Dedifferentiated amniotic fluid mesenchymal stem cell (primary cell): ENCODE results near the gene ARFIP1.
"Not testable (repeated sequence)": the region's sequence is repeated elsewhere in the genome, so short reads cannot be mapped to it uniquely, and the experiment has no call there.

Experiments
- DNase-seq: peaks from one replicate; pipeline ENCODE4 v3.0.0-alpha.2; 2016; ENCODE audit errors: extremely low spot score

The ARFIP1 gene

GRCh38 chr4:152896811-152897210 lies 117.1 kb downstream of the ARFIP1 start:
- DNase-seq = no peak

- not testable (repeated sequence) for DNase-seq
Observed at GRCh38 chr4:152898133-152898532, 118.4 kb downstream of the ARFIP1 start.

DNA sequence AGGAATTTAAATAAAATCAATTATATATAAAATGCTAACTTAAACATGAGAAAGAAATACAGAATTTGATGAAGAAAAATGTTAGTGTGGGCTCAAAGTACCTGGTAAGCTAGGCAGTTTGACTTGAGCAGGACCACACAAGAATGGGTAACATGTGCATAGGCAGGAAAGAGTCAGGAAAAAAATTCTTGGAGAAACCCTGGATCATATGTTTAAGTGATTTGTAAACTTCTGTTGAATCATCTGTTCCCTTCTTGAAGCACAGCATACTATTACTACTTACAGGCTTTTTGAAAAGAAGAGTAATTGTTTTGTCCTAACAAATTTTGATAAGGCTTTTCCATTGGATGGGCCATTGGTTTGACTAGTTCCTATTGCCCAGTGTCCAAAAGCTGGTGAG lies 118.9 kb downstream of the ARFIP1 start:
- DNase-seq = no peak

GRCh38 chr4:152900395-152900794 lies 120.6 kb downstream of the ARFIP1 start:
- DNase-seq = no peak

GRCh38 chr4:152901205-152901604 lies 121.5 kb downstream of the ARFIP1 start:
- no peak for DNase-seq

DNA sequence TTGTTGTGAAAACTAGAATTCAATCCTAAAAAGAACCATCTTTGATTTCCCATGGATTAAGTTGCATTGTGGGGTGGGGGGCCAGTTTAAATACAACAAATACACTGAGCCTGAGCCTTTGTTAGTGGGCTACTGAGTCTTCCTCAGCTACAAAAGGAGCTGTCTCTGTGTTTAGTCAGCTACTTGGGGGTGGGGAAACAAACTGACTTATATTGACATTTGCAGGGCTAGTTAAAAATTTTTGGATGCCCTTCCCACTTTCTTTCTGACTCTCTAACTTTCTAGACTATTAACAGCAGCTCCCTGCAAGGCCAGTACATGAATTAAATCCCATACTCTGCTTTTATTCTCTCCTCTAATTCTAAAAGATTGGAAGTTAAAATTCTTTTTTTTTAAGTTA lies 123.9 kb downstream of the ARFIP1 start:
- no peak for DNase-seq

DNA sequence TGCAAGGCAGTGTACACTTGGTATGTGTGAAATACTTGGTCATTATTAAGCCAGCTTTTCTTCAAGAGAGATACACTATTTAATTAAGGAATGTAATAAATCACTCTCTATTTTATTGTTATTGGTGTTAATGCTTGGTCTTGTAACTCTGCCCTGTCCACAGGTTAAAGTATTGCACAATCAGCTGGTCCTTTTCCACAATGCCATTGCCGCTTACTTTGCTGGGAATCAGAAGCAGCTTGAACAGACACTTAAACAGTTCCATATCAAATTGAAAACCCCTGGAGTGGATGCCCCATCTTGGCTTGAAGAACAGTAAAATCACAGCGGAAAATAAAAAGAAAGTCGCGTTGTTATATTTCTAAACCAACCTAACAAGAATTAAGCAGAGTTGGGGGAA lies 130.1 kb downstream of the ARFIP1 start:
- DNase-seq = no peak

GRCh38 chr4:152910521-152910920 lies 130.8 kb downstream of the ARFIP1 start:
- DNase-seq = no peak

GRCh38 chr4:152917543-152918395 lies 138.0 kb downstream of the ARFIP1 start:
- DNase-seq = no peak

GRCh38 chr4:152919826-152920225 lies 140.1 kb downstream of the ARFIP1 start:
- DNase-seq = no peak

DNA sequence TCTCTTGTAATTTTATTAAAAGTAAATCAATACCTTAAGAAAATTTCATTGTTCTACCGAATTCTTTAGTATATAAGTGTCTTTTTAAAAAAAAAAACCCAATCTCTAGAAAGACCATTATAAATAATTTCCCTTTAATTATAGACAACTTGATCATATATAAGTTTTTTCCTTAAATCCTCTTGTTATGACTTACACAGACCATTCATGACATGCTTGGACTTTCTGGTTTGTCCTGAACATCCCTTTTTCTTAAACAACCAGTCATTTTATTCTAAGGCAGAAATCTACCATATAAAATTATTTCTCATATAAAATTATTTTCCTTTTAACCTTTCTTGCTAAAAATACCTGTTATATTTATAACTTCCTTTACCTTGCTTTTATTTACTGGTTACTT lies 141.0 kb downstream of the ARFIP1 start:
- no peak for DNase-seq

GRCh38 chr4:152921284-152921683 lies 141.5 kb downstream of the ARFIP1 start:
- DNase-seq = no peak

DNA sequence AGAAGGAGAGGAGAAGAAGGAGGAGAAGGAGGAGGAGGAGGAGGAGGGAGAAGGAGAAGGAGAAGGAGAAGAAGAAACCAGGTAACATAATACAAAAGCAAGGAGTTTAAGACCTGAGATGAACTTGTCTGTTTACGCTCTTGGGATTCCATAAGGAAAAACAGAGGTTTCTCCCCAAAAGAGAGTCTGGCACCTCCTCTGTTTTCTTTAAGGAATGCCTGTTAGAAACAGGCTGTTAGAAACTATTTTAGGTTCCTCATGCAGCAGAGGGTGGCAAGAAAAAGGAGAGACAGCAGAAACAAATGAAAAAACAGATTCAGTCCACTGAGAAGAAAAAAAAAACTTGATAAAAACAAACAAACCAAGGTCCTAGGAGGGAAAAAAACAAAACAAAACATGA lies 146.1 kb downstream of the ARFIP1 start:
- DNase-seq = no peak

GRCh38 chr4:152926959-152927358 lies 147.2 kb downstream of the ARFIP1 start:
- DNase-seq = no peak

DNA sequence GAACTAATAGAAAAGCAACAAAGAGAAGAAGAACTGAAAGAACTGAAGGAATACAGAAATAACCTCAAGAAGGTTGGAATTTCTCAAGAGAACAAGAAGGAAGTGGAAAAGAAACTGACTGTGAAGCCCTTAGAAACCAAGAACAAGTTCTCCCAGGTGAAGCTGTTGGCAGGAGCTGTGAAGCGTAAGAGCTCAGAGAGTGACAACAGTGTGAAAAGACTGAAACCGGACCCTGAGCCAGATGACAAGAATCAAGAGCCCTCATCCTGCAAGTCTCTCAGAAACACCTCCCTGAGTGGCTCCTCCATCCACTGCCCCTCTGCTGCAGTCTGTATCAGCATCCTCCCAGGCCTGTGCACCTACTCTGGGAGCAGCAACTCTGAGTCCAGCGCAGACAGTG lies 148.0 kb downstream of the ARFIP1 start:
- no peak for DNase-seq

DNA sequence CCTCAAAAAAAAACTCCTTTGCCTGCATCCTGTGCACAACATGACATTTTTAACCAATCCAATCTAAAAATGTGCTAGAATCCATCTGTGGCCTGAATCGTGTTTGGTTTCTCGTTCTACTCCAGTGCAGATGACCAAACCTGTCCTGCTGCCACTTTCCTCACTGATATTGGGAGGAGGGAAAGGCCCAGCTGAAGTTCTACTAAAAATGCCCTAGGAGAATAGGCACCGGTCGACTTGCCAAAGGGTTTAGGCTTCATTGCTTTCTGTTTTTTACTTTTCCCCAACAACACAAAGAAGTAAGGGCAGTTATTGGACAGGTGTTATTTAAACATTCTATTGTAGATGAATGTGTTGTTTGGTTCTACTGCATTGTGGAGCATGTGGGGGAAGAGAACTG lies 148.5 kb downstream of the ARFIP1 start:
- no peak for DNase-seq

DNA sequence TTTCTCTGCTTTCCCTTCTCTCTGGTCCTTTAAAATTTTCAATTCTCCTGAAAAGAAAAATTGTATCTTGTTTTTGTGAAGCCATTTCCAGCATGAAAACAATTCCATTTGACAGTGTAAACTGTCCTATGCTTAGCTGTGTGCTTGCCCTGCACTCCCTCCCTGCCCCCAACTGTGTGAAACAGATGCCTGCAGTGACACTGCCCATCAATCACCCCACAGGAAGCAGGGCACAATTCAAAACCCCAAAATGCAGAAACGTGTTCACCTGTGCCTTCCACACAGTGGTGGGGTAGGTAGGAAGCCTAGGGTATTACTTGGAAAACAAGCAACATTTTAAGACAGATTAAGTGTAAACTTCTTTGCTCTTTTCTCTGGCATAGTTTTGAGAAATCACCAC lies 150.1 kb downstream of the ARFIP1 start:
- no peak for DNase-seq

- DNase-seq = no peak
Observed at GRCh38 chr4:152935143-152935542, 155.4 kb downstream of the ARFIP1 start.

- DNase-seq = no peak
Observed at GRCh38 chr4:152935631-152936445, 156.1 kb downstream of the ARFIP1 start, which contains the start of gene FHDC1. Gene FHDC1, plus strand, starts transcription at chr4:152936323. Its CDS starts 6,735 bp downstream, at chr4:152943058.

DNA sequence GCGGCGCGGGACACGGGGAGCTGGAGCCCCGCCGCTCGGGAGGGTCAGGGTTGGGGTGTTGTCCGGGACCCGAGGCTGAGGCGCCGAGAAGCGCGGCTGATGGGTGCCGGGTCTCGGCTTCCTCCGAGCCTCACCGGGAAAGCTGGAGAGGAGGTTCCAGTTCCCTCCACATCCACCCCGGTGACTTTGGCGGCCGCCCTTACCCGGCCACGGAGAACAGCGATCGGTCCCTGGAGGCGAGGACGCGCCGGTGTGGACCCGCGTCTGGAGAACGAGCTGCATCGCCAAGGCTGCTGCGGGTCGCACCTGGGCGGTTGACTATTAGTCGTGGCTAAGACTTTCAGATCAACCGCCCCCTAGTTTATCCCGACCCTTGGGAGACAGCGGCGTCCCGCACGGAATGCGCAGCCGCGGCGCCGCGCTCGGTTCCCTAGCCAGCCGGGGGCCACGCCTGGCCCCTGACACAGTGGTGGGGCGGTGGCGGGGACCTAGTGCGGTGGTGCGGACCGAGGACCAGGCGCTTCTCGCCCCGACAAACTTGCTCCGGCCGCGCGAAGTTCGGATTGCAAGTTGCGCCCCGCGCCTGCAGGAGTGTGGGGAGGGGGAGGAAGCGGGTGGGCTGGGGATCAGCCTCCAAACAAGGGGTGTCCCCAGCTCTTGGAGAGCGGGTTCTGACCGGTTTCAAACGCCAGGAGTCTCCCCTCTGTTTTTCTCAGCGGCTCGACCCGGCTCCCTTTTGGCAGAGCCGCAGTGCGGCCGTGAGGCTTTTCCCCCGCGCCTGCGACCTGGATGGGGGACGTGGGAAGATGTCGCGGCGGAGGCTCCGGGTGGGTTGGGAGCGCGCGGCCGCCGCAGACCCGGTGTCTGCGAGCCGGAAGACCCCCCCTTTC lies 156.9 kb downstream of the ARFIP1 start:
- no peak for DNase-seq

DNA sequence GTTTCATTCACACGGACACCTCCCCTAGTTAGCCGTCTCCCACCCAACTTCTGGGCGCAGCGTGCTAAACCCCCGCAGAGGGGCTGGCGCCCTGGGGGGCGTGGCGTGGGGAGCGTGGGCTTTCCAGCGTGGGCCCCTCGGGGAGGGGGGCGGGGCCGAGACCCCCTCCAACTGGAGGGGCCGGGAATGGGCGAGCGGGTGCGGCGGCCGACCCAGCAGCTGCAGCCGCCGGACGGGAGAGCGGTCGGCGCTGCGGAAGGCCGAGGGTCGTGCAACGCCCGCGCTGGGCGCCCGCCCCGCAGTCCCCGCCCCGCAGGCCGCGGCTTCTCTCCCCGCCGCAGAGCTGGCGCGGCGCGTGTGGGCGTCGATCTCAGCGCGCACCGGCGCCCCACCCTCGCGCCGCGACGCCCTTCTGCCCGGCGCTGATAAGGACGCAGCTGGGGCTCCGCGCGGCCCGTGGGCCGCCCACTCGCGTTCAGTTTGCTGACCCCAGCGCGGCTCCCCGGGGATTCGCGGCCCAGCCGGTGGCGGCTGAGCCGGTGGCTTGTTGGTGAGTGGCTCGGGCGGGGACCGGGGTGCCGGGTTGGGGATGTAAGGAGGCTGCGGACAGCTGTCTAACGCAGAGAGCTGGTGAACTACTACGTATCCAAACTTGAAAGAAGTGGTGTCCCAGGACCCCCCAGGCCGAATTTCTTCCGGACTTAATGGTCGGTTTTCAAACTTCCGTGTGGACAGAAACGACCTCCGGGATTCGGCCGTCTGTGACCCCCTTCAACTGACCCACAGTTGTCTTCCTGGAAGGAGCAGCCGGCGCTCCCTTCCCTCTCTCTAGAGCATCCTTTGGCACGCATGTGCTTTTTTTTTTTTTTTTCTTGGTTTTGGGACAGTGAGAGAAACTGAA lies 157.8 kb downstream of the ARFIP1 start:
- peak; percentile 24 for DNase-seq
